ENCODE results near the gene PMFBP1.

Gene PMFBP1

DNA sequence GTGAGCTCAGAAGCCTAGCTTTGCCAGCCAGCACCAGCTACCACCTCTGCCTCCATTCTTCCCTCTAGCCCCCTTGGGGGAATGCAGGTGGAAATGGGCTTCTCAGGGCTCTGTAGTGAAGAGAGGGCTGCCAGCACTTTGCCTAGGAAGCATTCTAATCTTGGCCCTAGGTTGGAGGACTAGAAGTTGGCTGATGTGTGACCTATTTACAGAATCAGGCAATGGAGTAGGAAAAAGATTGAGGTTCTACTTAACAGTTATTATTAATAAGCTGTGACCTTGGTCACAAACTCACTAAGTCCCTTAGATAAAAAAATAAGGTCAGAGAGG is 58.4 kb downstream of the PMFBP1 start:
- peaks cover 40 to 43% of the 10 kb centered on the region in 2 donors for H3K36me3 ChIP-seq (ENCODE audit: control insufficient read depth in 2 of 2, insufficient read depth in 2 of 2, low read length in 2 of 2)
- H3K27me3 ChIP-seq (ENCODE audit: control insufficient read depth in 1 of 2, insufficient read depth in 2 of 2, low read length in 2 of 2), result no peaks in the 10 kb centered on the region

DNA sequence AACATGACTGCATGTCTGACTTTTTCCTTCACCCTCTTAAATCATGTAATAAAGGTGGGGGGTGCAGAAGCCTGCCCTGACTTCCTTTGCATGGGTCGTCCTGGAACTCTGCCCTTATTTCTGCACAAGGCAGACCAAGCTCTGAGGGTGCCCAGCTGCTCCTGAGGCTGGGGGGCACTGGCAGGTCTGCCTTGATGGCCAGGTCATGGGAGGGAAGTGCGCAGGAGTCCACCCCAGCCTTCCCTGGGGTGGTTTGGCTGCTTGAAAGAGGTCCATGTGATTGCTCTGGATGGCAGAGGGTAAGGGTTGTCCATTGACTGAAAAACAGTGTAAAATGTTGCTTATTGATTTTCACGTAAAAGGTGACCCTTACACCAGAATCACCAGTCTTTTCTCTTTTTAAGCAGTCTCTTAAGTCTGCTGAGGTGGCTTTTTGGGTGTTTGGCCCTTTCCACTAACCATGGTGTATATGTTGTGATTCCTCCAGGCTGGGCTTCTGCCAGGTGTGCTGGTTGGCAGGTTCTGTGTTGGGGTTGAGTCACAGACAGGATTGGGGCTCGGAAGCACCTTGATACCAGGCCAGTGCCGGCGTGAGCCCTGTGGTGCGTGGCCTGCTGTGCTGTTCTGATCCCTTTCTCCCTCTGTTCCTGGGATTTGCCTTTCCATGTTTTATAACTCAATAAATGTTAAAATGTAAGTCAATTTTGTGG is 58.9 kb downstream of the PMFBP1 start:
- peaks cover 46 to 48% of the 10 kb centered on the region in 2 donors for H3K36me3 ChIP-seq (ENCODE audit: control insufficient read depth in 2 of 2, insufficient read depth in 2 of 2, low read length in 2 of 2)
- no peaks in the 10 kb centered on the region for H3K4me1 ChIP-seq (ENCODE audit: control insufficient read depth, insufficient read depth, low read length)
- no peak overlapping the region for H3K27ac ChIP-seq (ENCODE audit: low read length)
- no peak overlapping the region for H3K4me3 ChIP-seq (ENCODE audit: low read length in 2 of 2)
- no peak overlapping the region for H3K9ac ChIP-seq (ENCODE audit: low read length in 2 of 2)
- no peaks in the 10 kb centered on the region for H3K27me3 ChIP-seq (ENCODE audit: control insufficient read depth in 1 of 2, insufficient read depth in 2 of 2, low read length in 2 of 2)
- H3K9me3 ChIP-seq (ENCODE audit: control insufficient read depth in 2 of 2, low read length in 2 of 2), result no peaks in the 10 kb centered on the region

More for the DNA sequence above, 58.4 kb downstream of the PMFBP1 start:
- Histone ChIP-seq H3K9me3 (ENCODE audit: control insufficient read depth in 2 of 2, low read length in 2 of 2) (no peaks in the 10 kb centered on the region), H3K4me3 (ENCODE audit: low read length in 2 of 2) (no peak overlapping the region), H3K9ac (ENCODE audit: low read length in 2 of 2) (no peak overlapping the region), H3K4me1 (ENCODE audit: control insufficient read depth, insufficient read depth, low read length) (no peaks in the 10 kb centered on the region), H3K27ac (ENCODE audit: low read length) (no peak overlapping the region)

DNA sequence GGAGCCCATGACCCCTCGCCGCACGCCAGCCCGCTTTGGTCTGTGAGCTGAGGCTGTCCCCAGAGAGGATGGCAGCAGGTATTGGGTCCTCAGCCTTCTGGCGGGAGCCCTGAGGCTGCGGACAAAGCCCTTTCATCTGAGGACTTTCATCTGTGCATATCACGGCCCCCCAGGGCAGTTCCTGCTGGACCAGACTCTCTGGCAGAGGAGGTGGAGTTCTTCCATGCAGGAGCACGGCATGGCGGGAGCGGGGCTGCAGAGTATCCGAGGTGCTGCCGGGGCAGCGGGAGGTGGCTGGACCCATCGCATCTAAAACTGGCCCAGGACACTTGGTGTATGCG is 59.5 kb downstream of the PMFBP1 start:
- Histone ChIP-seq H3K9me3 (ENCODE audit: control insufficient read depth in 2 of 2, low read length in 2 of 2) (no peaks in the 10 kb centered on the region), H3K36me3 (ENCODE audit: control insufficient read depth in 2 of 2, insufficient read depth in 2 of 2, low read length in 2 of 2) (peaks cover 52 to 54% of the 10 kb centered on the region in 2 donors), H3K27me3 (ENCODE audit: control insufficient read depth in 1 of 2, insufficient read depth in 2 of 2, low read length in 2 of 2) (no peaks in the 10 kb centered on the region), H3K27ac (ENCODE audit: low read length) (no peak overlapping the region), H3K4me3 (ENCODE audit: low read length in 2 of 2) (no peak overlapping the region), H3K4me1 (ENCODE audit: control insufficient read depth, insufficient read depth, low read length) (no peaks in the 10 kb centered on the region), H3K9ac (ENCODE audit: low read length in 2 of 2) (no peak overlapping the region)

DNA sequence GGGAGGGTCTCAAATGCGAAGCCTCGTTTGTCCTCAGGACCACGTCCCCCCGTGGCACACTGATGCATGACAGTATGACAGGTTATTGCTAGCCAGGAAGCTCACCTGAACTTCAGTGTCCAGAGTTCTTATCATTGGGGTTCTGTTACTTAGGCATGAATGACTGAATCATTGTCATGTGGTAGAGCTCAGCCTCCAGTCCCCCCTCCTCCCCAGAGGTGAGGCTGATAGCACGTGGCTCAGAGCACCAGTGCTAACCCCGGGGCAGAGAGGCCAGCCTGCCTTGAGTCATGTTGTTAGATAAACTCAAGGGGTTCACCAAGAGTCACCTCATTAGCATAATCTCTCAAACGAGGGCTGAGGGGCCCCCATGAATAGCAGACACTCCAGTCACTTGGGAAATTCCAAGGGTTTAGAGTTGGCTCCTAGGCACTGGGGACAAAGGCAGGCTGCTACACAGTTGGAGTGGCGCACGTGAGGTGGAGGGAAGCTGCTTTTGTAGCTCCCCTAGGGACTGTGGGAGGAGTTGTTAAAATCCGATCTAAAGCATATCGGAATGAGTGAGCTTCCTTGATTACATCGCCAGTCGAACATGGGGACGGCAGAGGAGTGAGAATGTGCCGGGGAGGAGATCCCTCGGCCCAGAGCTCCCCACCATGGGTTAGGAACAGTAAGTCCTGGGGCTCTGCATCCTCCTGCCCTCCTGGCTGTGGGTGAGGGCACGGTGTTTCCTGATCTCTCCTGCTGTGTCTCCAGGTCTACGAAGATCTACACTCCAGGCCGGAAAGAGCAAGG is 60.1 kb downstream of the PMFBP1 start:
- Histone ChIP-seq H3K27ac (ENCODE audit: low read length) (no peak overlapping the region), H3K4me1 (ENCODE audit: control insufficient read depth, insufficient read depth, low read length) (no peaks in the 10 kb centered on the region), H3K4me3 (ENCODE audit: low read length in 2 of 2) (no peak overlapping the region), H3K9ac (ENCODE audit: low read length in 2 of 2) (no peak overlapping the region), H3K27me3 (ENCODE audit: control insufficient read depth in 1 of 2, insufficient read depth in 2 of 2, low read length in 2 of 2) (no peaks in the 10 kb centered on the region), H3K36me3 (ENCODE audit: control insufficient read depth in 2 of 2, insufficient read depth in 2 of 2, low read length in 2 of 2) (peaks cover 56 to 59% of the 10 kb centered on the region in 2 donors), H3K9me3 (ENCODE audit: control insufficient read depth in 2 of 2, low read length in 2 of 2) (no peaks in the 10 kb centered on the region)

DNA sequence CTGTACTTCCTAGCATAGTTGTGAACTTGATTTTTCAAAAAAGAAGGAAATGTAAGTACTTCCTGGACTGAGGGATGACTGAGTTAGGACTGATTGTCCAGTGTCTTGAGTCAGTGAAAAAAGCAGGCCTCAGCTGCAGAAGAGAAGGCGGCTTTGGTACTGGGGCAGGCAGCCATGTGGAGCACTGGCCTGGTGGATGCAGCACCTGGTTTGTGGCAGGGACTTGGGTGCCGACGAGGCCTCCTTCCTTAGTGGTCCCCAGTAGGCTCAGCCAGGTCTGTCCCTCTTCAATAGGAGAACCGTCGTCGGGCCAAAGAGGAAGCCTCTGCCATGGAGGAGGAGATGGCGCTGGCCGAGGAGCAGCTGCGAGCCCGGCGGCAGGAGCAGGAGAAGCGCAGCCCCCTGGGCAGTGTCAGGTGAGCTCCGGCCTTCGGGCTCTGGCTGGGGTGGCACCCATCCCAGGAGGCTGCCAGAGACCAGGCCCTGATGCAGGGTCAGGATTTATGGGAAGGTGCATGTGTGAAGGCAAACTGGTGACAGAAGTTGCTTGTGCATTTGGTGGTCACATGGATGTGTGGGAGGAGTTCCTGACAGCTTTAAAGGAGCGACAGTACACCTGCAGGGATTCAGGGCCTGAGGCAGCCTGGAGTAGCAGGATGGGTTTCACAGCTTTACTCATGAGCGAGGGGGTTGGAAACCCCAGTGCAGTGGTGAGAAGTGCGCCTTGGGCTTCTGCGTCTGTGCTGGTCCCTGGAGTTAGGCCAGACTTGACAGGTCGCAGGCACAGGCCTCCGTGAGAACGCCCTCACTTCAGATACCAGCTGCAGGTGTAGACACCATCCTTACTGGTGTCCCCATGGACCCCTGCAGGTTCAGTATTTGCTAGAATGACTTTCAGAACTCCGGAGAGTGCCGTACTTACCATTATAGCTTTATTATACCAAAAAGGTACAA is 61.0 kb downstream of the PMFBP1 start:
- Histone ChIP-seq H3K36me3 (ENCODE audit: control insufficient read depth in 2 of 2, insufficient read depth in 2 of 2, low read length in 2 of 2) (peaks cover 62 to 67% of the 10 kb centered on the region in 2 donors), H3K27ac (ENCODE audit: low read length) (no peak overlapping the region)

DNA sequence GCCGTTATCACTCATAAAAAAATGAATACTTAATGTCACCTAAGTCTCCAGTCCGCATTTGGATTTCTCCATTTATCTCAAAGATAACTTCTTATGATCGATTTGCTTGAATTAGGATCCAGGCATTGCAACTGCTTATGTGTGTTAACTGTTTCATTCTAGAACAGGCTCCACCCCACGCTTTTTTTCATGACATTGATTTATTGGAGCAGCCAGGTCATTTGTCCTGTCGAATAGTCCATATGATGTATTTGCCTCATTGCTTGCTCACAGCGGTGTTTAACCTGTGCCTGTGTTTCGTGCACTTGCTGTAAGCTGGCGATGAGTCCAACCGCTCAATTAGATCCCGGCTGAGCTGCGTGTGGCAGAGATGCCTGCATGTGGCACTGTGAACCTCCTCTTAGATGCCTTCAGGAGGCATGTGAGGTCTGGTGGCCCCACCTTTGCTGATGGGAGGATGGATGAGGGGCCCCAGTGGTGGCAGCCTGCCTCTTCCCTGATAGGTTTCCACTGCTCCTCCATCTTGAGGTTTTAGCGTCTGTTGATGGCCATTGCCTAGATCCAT is 61.9 kb downstream of the PMFBP1 start:
- Histone ChIP-seq H3K9ac (ENCODE audit: low read length in 2 of 2) (no peak overlapping the region), H3K36me3 (ENCODE audit: control insufficient read depth in 2 of 2, insufficient read depth in 2 of 2, low read length in 2 of 2) (peaks cover 71 to 76% of the 10 kb centered on the region in 2 donors), H3K4me1 (ENCODE audit: control insufficient read depth, insufficient read depth, low read length) (no peaks in the 10 kb centered on the region), H3K27me3 (ENCODE audit: control insufficient read depth in 1 of 2, insufficient read depth in 2 of 2, low read length in 2 of 2) (no peaks in the 10 kb centered on the region), H3K9me3 (ENCODE audit: control insufficient read depth in 2 of 2, low read length in 2 of 2) (no peaks in the 10 kb centered on the region), H3K4me3 (ENCODE audit: low read length in 2 of 2) (no peak overlapping the region), H3K27ac (ENCODE audit: low read length) (no peak overlapping the region)

More for the DNA sequence above, 61.0 kb downstream of the PMFBP1 start:
- H3K4me3 ChIP-seq (ENCODE audit: low read length in 2 of 2), result no peak overlapping the region
- H3K4me1 ChIP-seq (ENCODE audit: control insufficient read depth, insufficient read depth, low read length), result no peaks in the 10 kb centered on the region
- no peaks in the 10 kb centered on the region for H3K9me3 ChIP-seq (ENCODE audit: control insufficient read depth in 2 of 2, low read length in 2 of 2)
- no peaks in the 10 kb centered on the region for H3K27me3 ChIP-seq (ENCODE audit: control insufficient read depth in 1 of 2, insufficient read depth in 2 of 2, low read length in 2 of 2)
- no peak overlapping the region for H3K9ac ChIP-seq (ENCODE audit: low read length in 2 of 2)

DNA sequence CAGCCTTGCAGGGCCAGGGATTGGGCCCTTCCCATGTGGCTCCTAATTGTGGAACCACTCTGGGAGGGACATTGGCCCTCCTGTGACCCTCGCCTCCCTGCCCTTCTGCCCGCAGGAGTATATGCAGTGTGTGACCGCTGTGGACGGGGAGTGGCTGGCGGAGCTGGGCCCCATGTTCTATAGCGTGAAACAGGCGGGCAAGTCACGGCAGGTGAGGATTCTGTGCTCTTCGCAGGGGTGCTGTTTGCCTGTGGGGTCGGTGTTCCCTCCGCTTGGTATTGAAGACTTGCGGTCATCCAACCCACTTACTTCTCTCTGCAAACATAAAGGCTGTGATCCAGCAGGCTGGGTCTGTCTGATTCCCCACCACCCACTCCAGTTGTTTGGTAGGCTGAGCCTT is 62.7 kb downstream of the PMFBP1 start:
- Histone ChIP-seq H3K9ac (ENCODE audit: low read length in 2 of 2) (no peak overlapping the region), H3K4me3 (ENCODE audit: low read length in 2 of 2) (no peak overlapping the region), H3K36me3 (ENCODE audit: control insufficient read depth in 2 of 2, insufficient read depth in 2 of 2, low read length in 2 of 2) (peaks cover 79 to 83% of the 10 kb centered on the region in 2 donors), H3K27ac (ENCODE audit: low read length) (no peak overlapping the region), H3K9me3 (ENCODE audit: control insufficient read depth in 2 of 2, low read length in 2 of 2) (no peaks in the 10 kb centered on the region), H3K4me1 (ENCODE audit: control insufficient read depth, insufficient read depth, low read length) (no peaks in the 10 kb centered on the region), H3K27me3 (ENCODE audit: control insufficient read depth in 1 of 2, insufficient read depth in 2 of 2, low read length in 2 of 2) (no peaks in the 10 kb centered on the region)

DNA sequence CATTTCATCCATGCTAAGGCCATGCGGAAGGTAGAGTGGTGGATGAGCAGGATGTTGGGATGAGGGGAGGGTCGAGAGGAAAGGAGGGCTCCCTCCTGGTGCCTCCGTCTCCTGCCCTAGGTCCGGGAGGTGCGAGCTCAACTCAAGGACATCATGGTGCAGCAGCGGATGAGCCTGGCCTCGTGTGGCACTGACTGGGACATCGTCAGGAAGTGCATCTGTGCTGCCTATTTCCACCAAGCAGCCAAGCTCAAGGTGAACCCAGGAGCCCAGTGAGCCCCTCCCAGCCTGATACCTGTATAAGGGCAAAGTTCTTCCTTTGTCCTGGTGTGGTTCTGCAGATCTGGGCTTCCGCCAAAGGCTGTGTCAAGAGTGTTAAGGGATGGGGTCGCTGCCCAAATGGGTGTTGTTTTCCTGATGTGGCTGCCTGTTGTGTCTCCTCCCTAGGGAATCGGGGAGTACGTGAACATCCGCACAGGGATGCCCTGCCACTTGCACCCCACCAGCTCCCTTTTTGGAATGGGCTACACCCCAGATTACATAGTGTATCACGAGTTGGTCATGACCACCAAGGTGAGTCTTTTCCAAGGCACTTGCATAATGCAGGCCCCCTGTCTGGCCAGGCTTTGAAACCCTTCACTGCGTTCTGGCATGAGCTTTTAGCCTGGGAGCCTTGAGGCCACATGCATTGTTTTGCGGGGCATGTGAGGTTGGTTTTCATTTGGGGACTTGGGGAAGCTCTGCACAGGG is 63.4 kb downstream of the PMFBP1 start:
- Histone ChIP-seq H3K27me3 (ENCODE audit: control insufficient read depth in 1 of 2, insufficient read depth in 2 of 2, low read length in 2 of 2) (no peaks in the 10 kb centered on the region), H3K4me1 (ENCODE audit: control insufficient read depth, insufficient read depth, low read length) (no peaks in the 10 kb centered on the region), H3K9me3 (ENCODE audit: control insufficient read depth in 2 of 2, low read length in 2 of 2) (no peaks in the 10 kb centered on the region), H3K36me3 (ENCODE audit: control insufficient read depth in 2 of 2, insufficient read depth in 2 of 2, low read length in 2 of 2) (peaks cover 87 to 91% of the 10 kb centered on the region in 2 donors), H3K27ac (ENCODE audit: low read length) (no peak overlapping the region), H3K4me3 (ENCODE audit: low read length in 2 of 2) (no peak overlapping the region), H3K9ac (ENCODE audit: low read length in 2 of 2) (no peak overlapping the region)

DNA sequence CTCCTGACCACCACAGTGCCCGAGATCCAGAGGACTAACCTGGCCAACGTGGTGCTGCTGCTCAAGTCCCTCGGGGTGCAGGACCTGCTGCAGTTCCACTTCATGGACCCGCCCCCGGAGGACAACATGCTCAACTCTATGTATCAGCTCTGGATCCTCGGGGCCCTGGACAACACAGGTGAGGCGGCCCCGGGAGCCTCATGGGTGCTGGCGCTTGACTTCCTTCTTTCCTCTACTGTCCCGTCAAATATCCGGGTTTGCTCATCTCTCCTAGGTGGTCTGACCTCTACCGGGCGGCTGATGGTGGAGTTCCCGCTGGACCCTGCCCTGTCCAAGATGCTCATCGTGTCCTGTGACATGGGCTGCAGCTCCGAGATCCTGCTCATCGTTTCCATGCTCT is 64.6 kb downstream of the PMFBP1 start:
- H3K9me3 ChIP-seq (ENCODE audit: control insufficient read depth in 2 of 2, low read length in 2 of 2), result no peaks in the 10 kb centered on the region
- H3K9ac ChIP-seq (ENCODE audit: low read length in 2 of 2), result no peak overlapping the region
- no peaks in the 10 kb centered on the region for H3K27me3 ChIP-seq (ENCODE audit: control insufficient read depth in 1 of 2, insufficient read depth in 2 of 2, low read length in 2 of 2)
- no peak overlapping the region for H3K27ac ChIP-seq (ENCODE audit: low read length)
- H3K36me3 ChIP-seq (ENCODE audit: control insufficient read depth in 2 of 2, insufficient read depth in 2 of 2, low read length in 2 of 2), result peaks cover 94 to 96% of the 10 kb centered on the region in 2 donors
- H3K4me3 ChIP-seq (ENCODE audit: low read length in 2 of 2), result no peak overlapping the region
- H3K4me1 ChIP-seq (ENCODE audit: control insufficient read depth, insufficient read depth, low read length), result no peaks in the 10 kb centered on the region

DNA sequence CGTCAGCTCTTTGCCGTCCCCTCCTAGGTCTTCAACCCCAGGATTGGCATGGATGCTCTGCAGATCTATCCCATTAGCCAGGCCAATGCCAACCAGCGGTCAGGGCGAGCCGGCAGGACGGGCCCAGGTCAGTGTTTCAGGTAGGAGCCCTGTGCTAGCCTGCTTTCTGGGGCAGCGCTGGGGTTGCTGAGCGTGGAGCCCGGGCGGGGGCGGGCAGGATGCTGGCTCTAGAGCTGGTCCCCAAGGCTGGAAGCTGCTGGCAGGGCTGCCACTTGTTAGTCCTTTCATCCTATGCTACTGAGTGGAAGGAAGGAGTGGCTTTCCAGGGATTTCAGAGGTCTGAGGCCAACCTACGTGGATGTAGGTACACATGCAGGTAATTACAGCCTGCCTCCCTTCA is 66.0 kb downstream of the PMFBP1 start:
- H3K27me3 ChIP-seq (ENCODE audit: control insufficient read depth in 1 of 2, insufficient read depth in 2 of 2, low read length in 2 of 2), result no peaks in the 10 kb centered on the region
- H3K4me1 ChIP-seq (ENCODE audit: control insufficient read depth, insufficient read depth, low read length), result no peaks in the 10 kb centered on the region
- H3K4me3 ChIP-seq (ENCODE audit: low read length in 2 of 2), result no peak overlapping the region
- no peak overlapping the region for H3K27ac ChIP-seq (ENCODE audit: low read length)
- H3K9me3 ChIP-seq (ENCODE audit: control insufficient read depth in 2 of 2, low read length in 2 of 2), result no peaks in the 10 kb centered on the region
- H3K9ac ChIP-seq (ENCODE audit: low read length in 2 of 2), result no peak overlapping the region
- H3K36me3 ChIP-seq (ENCODE audit: control insufficient read depth in 2 of 2, insufficient read depth in 2 of 2, low read length in 2 of 2), result peaks cover 95 to 96% of the 10 kb centered on the region in 2 donors

All from stomach smooth muscle (tissue), 2 donors.